Urothelium cell line (cell line): ENCODE data around the gene URGCP.
"Not testable (repeated sequence)": the region's sequence is repeated elsewhere in the genome, so short reads cannot be mapped to it uniquely, and the experiment has no call there.

Source experiments
- DNase-seq: peaks from one replicate; pipeline ENCODE4 v3.0.0; 2011; ENCODE audit warnings: low spot score, mixed read lengths
- FAIRE-seq: peaks from 2 replicates; lab custom pipeline; 2011; peaks lifted over from hg19 to GRCh38; lab: Jason Lieb, UNC

Gene URGCP

GRCh38 chr7:43843296-43843695, 63.1 kb downstream of the URGCP start:
- FAIRE-seq (no peak), DNase-seq (no peak)

- FAIRE-seq, result no peak
- no peak for DNase-seq
Measured at GRCh38 chr7:43838201-43838658, 68.2 kb downstream of the URGCP start.

GRCh38 chr7:43834463-43835251, 71.7 kb downstream of the URGCP start:
- DNase-seq, result no peak
- no peak for FAIRE-seq

DNA sequence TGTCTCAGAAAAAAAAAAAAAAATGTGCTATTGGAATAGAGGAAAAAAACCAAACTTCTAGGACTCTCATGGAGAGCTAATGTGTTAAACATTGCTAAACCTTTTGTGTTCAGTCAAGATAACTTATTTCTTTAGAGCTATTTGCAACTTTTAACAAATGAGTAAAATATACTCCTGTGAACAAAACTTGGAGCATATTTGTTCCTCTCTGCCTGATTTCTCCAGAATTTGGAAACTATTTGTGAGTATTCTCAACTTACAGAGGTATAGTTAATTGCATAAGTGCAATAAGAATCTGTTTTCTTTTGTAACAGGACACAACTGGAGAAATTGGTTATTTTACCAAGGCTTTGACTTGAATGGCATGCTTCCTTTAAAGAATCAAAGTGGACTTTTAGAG, 75.5 kb downstream of the URGCP start:
- DNase-seq, FAIRE-seq: not testable (repeated sequence)
